CD4-positive, CD25-positive, alpha-beta regulatory T cell (primary cell): ENCODE results near the gene ANLN. TPM values are rescaled to one million over a fixed set of nuclear protein-coding genes. Genes with fewer than 3 reads are reported as not detected.

Experiments used
- ATAC-seq, 2 donors: fragments of 150-1000 bp; cut with Tn5 transposase; one replicate each; pipeline ENCODE4 v1.10.0; 2021; ENCODE audit warnings: low read depth in 2 of 2, moderate number of reproducible peaks in 2 of 2, moderate library complexity in 1 of 2
- DNase-seq, 3 donors: peaks; one replicate each; pipeline versions ENCODE4 v3.0.0 to v3.0.0-alpha.2; 2012 to 2022; ENCODE audit warnings: mixed read lengths in 1 of 3
- H3K27ac ChIP-seq: one replicate; pipeline ENCODE4 v1.7.0; 2013; ENCODE audit warnings: mild to moderate bottlenecking, low read length; ENCODE audit not compliant: insufficient read depth, poor library complexity, severe bottlenecking
- H3K27me3 ChIP-seq: one replicate; pipeline ENCODE4 v1.7.0; 2013; ENCODE audit warnings: low read length; ENCODE audit not compliant: control insufficient read depth, insufficient read depth
- H3K36me3 ChIP-seq: one replicate; pipeline ENCODE4 v1.7.0; 2013; ENCODE audit warnings: mild to moderate bottlenecking, low read length, moderate library complexity; ENCODE audit not compliant: control insufficient read depth, insufficient read depth
- H3K4me1 ChIP-seq: 2 replicates; pipeline ENCODE4 v1.7.0; 2013; ENCODE audit warnings: mild to moderate bottlenecking, low read length; ENCODE audit not compliant: insufficient read depth, control insufficient read depth, poor library complexity, severe bottlenecking
- H3K4me3 ChIP-seq: one replicate; pipeline ENCODE4 v1.7.0; 2013; ENCODE audit warnings: low read depth, mild to moderate bottlenecking, low read length, moderate library complexity
- H3K9me3 ChIP-seq, 2 experiments: 1 replicate in 1 of 2; 2 replicates in 1 of 2; pipeline ENCODE4 v1.7.0; 2013; ENCODE audit warnings: low read length in 2 of 2, mild to moderate bottlenecking in 1 of 2, moderate library complexity in 1 of 2; ENCODE audit not compliant: control insufficient read depth in 2 of 2
- H3K27ac Mint-ChIP-seq, 3 donors: one replicate each; pipeline ENCODE4 v1.8.0; 2020 to 2022; ENCODE audit warnings: mild to moderate bottlenecking in 3 of 3, mixed read lengths in 3 of 3, moderate library complexity in 2 of 3
- H3K27me3 Mint-ChIP-seq: one replicate; pipeline ENCODE4 v1.8.0; 2022; ENCODE audit warnings: mild to moderate bottlenecking, mixed read lengths
- H3K36me3 Mint-ChIP-seq: one replicate; pipeline ENCODE4 v1.8.0; 2020; ENCODE audit warnings: mixed read lengths
- H3K4me1 Mint-ChIP-seq, 4 donors: one replicate each; pipeline ENCODE4 v1.8.0; 2020 to 2022; ENCODE audit warnings: mixed read lengths in 4 of 4, mild to moderate bottlenecking in 1 of 4
- H3K4me3 Mint-ChIP-seq, 4 donors: one replicate each; pipeline ENCODE4 v1.8.0; 2020 to 2022; ENCODE audit warnings: mild to moderate bottlenecking in 4 of 4, mixed read lengths in 4 of 4, moderate library complexity in 3 of 4
- H3K9me3 Mint-ChIP-seq, 7 donors: one replicate each; pipeline ENCODE4 v1.8.0; 2020 to 2022; ENCODE audit warnings: mixed read lengths in 7 of 7, mild to moderate bottlenecking in 3 of 7, moderate library complexity in 2 of 7
- polyA plus RNA-seq, 4 donors: library from polyadenylated mRNA; unstranded; fragments of 300-500 nt; fragmentation: Illumina TruSeq; gene quantifications; one replicate each; pipeline ENCODE4 v1.2.3, GENCODE V29; 2021
- total RNA-seq: library from RNA; stranded (reverse); gene quantifications from one replicate; pipeline ENCODE4 v1.2.3, GENCODE V29; 2022

Gene ANLN
- total and polyA plus RNA-seq, 5 donors from 2014 or later: 0.27 to 2.8 (median 0.51) TPM; not detected in 1

DNA sequence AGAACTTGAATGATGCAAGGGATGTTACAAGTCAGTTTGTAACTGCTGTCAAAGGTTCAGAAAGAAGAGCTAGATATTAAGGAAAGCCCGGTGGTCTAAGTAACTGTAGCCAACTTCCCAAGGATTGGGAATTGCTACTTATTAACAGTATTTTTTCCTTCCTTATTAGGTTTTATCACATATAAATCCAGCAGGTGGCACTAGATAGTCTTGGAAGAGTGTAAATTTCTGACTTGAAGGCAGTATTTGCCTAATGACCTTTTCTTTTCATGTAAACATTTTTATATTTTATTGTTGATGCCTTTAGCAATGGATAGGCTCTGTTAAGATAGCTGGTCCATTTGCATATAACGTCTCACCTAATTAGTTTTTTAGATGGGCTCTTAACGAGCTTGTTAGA is 51.2 kb downstream of the ANLN start:
- H3K27ac Mint-ChIP-seq: no peak overlapping the region
- Histone ChIP-seq H3K4me1 (no peaks in the 10 kb centered on the region), H3K36me3 (no peaks in the 10 kb centered on the region), H3K9me3 (no peaks in the 10 kb centered on the region), H3K4me3 (no peak overlapping the region), H3K27ac (no peak overlapping the region), H3K27me3 (no peaks in the 10 kb centered on the region)
- no peaks in the 10 kb centered on the region for H3K9me3 Mint-ChIP-seq
- H3K36me3 Mint-ChIP-seq: no peaks in the 10 kb centered on the region
- H3K4me3 Mint-ChIP-seq: no peak overlapping the region
- DNase-seq: peak in 2 of 3 donors; percentile 10 to 13
- H3K27me3 Mint-ChIP-seq: no peaks in the 10 kb centered on the region
- no peaks in the 10 kb centered on the region for H3K4me1 Mint-ChIP-seq
- ATAC-seq: no peak

DNA sequence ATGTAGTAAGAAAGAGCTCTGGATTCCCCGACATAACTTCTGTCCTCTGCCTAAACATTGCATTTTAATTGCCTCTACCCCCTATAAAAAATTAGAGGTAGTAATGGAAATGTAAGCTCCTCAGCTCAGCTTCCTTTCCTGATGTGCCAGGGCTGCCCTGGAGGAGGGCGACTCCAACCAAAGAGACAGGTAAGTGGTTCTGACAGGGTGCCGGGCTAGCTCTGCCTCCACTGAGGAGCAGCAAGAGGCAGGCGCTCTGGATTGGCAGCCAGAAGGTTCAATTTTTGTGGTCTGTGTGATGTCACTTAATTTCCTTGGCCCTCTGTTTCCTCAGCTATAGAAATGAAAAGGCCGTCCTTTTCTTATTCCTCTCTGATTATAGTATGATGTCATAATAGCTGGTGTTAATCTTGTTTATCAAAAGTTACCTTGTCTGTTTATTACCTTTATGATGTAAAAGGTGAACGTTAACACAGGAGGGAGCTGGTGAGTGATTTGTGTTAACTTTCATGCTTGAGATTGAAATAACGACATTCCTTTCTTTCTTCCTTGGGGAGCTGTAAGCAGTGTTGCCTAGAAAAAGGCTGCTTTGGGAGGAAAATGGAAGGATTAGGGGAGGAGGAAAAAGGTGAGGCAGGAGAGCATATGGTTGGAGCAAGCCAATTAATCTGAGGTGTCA is 51.8 kb downstream of the ANLN start:
- no peaks in the 10 kb centered on the region for H3K36me3 ChIP-seq
- H3K27ac Mint-ChIP-seq: no peak overlapping the region
- H3K27ac ChIP-seq: no peak overlapping the region

DNA sequence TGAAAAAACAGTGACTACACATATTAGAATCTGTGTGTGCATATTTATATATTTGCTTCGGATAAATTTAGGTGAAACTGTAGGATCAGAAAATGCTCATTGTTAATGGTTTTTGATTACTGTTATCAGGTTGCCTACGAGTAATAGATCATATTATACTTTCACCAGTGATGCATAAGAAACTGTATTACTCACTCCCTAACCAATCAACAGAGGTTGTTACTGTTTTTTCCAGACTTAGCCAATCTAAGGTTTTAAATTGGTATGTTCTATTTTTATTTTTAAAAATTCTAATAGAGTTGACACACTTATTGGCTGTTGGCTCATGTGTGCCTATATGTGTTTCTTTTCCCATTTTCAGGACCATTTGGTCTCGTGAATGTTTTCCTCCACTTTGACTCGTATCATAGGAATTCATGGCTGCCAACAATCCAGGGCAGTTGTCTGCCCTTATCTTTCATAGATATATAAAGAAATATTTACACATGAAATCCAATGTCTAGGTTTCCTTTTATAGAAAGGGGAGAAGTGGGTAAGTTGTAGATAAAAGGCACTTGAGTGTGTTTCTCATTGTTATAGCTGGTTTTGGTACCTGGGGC is 59.2 kb downstream of the ANLN start:
- Mint-ChIP-seq H3K9me3 (no peaks in the 10 kb centered on the region), H3K27me3 (no peaks in the 10 kb centered on the region), H3K4me1 (peaks cover 0 to 6% (median 1%) of the 10 kb centered on the region in 4 donors), H3K27ac (no peak overlapping the region), H3K36me3 (no peaks in the 10 kb centered on the region), H3K4me3 (no peak overlapping the region)
- Histone ChIP-seq H3K9me3 (no peaks in the 10 kb centered on the region), H3K4me1 (no peaks in the 10 kb centered on the region), H3K4me3 (no peak overlapping the region), H3K36me3 (no peaks in the 10 kb centered on the region), H3K27ac (no peak overlapping the region), H3K27me3 (no peaks in the 10 kb centered on the region)
- no peak for ATAC-seq
- no peak for DNase-seq

More for the DNA sequence above, 51.8 kb downstream of the ANLN start:
- no peak overlapping the region for H3K4me3 ChIP-seq
- H3K27me3 Mint-ChIP-seq: no peaks in the 10 kb centered on the region
- H3K4me3 Mint-ChIP-seq: no peak overlapping the region
- H3K4me1 Mint-ChIP-seq: no peaks in the 10 kb centered on the region
- H3K36me3 Mint-ChIP-seq: no peaks in the 10 kb centered on the region
- no peaks in the 10 kb centered on the region for H3K9me3 ChIP-seq
- ATAC-seq: no peak
- H3K4me1 ChIP-seq: no peaks in the 10 kb centered on the region
- no peaks in the 10 kb centered on the region for H3K27me3 ChIP-seq
- no peaks in the 10 kb centered on the region for H3K9me3 Mint-ChIP-seq
- DNase-seq: no peak

DNA sequence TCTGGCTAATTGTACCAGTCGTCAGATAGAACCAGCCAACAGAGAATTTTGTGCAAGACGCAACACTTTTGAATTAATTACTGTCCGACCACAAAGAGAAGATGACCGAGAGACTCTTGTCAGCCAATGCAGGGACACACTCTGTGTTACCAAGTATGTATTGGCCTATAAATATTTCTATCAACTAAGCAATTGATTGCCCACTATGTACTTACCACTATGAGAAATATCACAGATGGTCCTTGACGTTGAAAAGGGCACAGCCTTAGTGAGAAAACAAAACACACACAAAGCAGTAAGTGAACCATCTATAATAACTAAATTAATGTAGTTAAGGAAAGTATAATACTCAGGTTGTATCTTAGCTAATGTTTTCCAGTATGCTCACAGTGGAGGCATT is 60.0 kb downstream of the ANLN start:
- Histone ChIP-seq H3K9me3 (no peaks in the 10 kb centered on the region), H3K27ac (no peak overlapping the region), H3K4me1 (no peaks in the 10 kb centered on the region), H3K27me3 (no peaks in the 10 kb centered on the region), H3K4me3 (no peak overlapping the region), H3K36me3 (no peaks in the 10 kb centered on the region)
- Mint-ChIP-seq H3K27me3 (no peaks in the 10 kb centered on the region), H3K4me1 (peaks cover 0 to 6% (median 1%) of the 10 kb centered on the region in 4 donors), H3K36me3 (no peaks in the 10 kb centered on the region), H3K9me3 (no peaks in the 10 kb centered on the region), H3K27ac (no peak overlapping the region), H3K4me3 (no peak overlapping the region)
- ATAC-seq (no peak), DNase-seq (no peak)

DNA sequence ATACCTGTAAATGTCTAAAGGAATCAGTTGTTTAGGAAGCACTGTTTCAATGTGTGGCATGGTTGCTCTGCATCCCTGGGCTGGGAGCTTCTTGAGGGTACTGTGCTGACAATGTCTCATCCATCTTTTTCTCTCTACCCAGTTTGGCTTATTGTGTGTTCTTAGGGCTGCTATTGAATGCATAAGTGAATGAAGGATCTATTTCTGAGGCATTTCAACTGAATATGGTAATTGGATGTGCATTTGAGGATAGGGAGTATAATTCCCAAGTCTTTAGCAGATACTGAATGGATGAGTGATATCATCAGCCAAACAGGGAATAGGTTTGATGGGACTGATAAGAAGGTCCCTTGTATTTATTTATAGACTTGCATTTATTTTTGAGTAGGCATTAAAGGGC is 64.1 kb downstream of the ANLN start:
- Mint-ChIP-seq H3K27me3 (no peaks in the 10 kb centered on the region), H3K9me3 (no peaks in the 10 kb centered on the region), H3K4me3 (no peak overlapping the region), H3K4me1 (no peaks in the 10 kb centered on the region), H3K36me3 (no peaks in the 10 kb centered on the region), H3K27ac (no peak overlapping the region)
- Histone ChIP-seq H3K4me3 (no peak overlapping the region), H3K36me3 (no peaks in the 10 kb centered on the region), H3K4me1 (no peaks in the 10 kb centered on the region), H3K27ac (no peak overlapping the region), H3K27me3 (no peaks in the 10 kb centered on the region), H3K9me3 (no peaks in the 10 kb centered on the region)
- DNase-seq: no peak
- ATAC-seq: no peak

DNA sequence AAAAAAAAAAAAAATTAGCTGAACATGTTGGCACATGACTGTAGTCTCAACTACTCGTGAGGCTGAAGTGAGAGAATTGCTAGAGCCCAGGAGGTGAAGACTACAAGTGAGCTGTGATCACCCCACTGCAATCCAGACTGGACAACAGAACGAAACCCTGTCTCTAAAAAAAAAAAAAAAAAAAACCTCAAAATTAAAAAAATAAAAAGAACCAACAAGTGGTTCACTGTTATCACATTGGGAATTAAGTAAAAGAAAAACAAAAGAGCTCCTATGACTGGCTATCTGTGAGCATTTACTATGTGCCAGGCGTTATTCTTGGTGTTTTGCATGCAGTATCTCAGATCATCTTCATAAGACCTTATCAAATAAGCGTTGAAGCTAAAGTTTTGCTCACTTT is 66.0 kb downstream of the ANLN start:
- Histone ChIP-seq H3K4me3 (no peak overlapping the region), H3K36me3 (no peaks in the 10 kb centered on the region), H3K9me3 (no peaks in the 10 kb centered on the region), H3K27me3 (no peaks in the 10 kb centered on the region), H3K4me1 (no peaks in the 10 kb centered on the region), H3K27ac (no peak overlapping the region)
- no peak overlapping the region for H3K27ac Mint-ChIP-seq
- no peaks in the 10 kb centered on the region for H3K27me3 Mint-ChIP-seq
- no peak overlapping the region for H3K4me3 Mint-ChIP-seq
- ATAC-seq (no peak), DNase-seq (no peak)
- H3K4me1 Mint-ChIP-seq: no peaks in the 10 kb centered on the region
- no peaks in the 10 kb centered on the region for H3K36me3 Mint-ChIP-seq
- no peaks in the 10 kb centered on the region for H3K9me3 Mint-ChIP-seq

DNA sequence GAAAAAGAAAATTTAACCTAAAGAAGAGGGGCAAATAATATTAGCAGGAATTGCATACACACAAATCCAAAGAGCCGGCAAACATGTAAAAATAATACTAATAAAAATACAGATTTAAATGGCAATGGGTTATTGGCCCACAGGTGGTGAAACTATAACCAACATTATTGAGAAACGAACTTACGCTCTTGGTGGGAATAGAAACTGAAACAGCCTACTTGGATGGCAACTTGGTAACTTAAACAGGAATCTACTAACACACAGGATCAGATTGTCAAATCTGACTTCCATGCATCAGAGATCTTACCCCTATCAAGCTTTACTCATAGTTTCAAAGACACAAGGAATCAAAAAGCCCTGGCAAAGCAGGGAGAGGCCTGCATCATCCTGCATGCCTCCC is 66.5 kb downstream of the ANLN start:
- DNase-seq: no peak
- H3K36me3 ChIP-seq: no peaks in the 10 kb centered on the region
- no peak for ATAC-seq

DNA sequence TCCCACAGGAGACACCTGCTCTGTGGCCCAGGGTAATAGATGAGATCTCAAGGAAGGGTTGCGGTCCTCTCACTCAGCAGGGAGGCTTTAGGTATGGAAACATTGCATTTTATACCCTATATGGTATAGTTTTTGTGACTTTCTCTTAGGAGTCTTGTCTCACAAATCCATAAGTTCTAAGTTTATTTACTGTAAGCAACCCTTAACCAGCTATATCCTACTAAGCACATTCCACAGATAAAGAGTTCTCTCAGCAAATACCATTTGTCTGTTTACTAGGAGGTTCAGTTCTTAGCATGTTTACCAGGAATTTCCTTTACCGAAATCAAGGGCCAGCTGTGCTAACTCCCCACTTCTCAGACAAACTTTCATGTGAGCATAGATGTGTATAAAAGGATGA is 66.9 kb downstream of the ANLN start:
- ATAC-seq: no peak
- no peak for DNase-seq
- no peaks in the 10 kb centered on the region for H3K4me1 Mint-ChIP-seq
- H3K9me3 Mint-ChIP-seq: no peaks in the 10 kb centered on the region
- no peaks in the 10 kb centered on the region for H3K9me3 ChIP-seq
- no peaks in the 10 kb centered on the region for H3K27me3 Mint-ChIP-seq
- no peaks in the 10 kb centered on the region for H3K27me3 ChIP-seq
- no peak overlapping the region for H3K4me3 Mint-ChIP-seq
- no peak overlapping the region for H3K4me3 ChIP-seq
- H3K36me3 ChIP-seq: no peaks in the 10 kb centered on the region
- H3K27ac ChIP-seq: no peak overlapping the region
- no peaks in the 10 kb centered on the region for H3K4me1 ChIP-seq
- H3K36me3 Mint-ChIP-seq: no peaks in the 10 kb centered on the region
- H3K27ac Mint-ChIP-seq: no peak overlapping the region

More for the DNA sequence above, 66.5 kb downstream of the ANLN start:
- no peaks in the 10 kb centered on the region for H3K27me3 ChIP-seq
- Mint-ChIP-seq H3K36me3 (no peaks in the 10 kb centered on the region), H3K4me3 (no peak overlapping the region), H3K4me1 (no peaks in the 10 kb centered on the region), H3K27me3 (no peaks in the 10 kb centered on the region), H3K9me3 (no peaks in the 10 kb centered on the region), H3K27ac (no peak overlapping the region)
- H3K9me3 ChIP-seq: no peaks in the 10 kb centered on the region
- H3K4me3 ChIP-seq: no peak overlapping the region
- no peaks in the 10 kb centered on the region for H3K4me1 ChIP-seq
- H3K27ac ChIP-seq: no peak overlapping the region
